Gastroesophageal sphincter (tissue), 4 donors: Measurements from ENCODE around the gene CASK. TPM values are rescaled to one million over a fixed set of nuclear protein-coding genes. Genes with fewer than 3 reads are reported as not detected.
"Not testable (repeated sequence)": the region's sequence is repeated elsewhere in the genome, so short reads cannot be mapped to it uniquely, and the experiment has no call there.

Experiments used
- ATAC-seq: fragments of 150-250 bp; one replicate; pipeline ENCODE4 v1.9.1; 2016; ENCODE audit warnings: mild to moderate bottlenecking, moderate library complexity
- H3K27ac ChIP-seq, 4 donors: fragments of 200-600 bp; sonication (generic) in 3 of 4; 1 replicate in 3 of 4; 2 replicates in 1 of 4; pipeline ENCODE4 v1.5.1; 2016 to 2019
- H3K27me3 ChIP-seq: fragments of 200-600 bp; sonication (generic); one replicate; pipeline ENCODE4 v1.5.1; 2019
- H3K36me3 ChIP-seq, 2 donors: fragments of 200-600 bp; sonication (generic); one replicate each; pipeline ENCODE4 v1.5.1; 2019; ENCODE audit warnings: control low read depth in 1 of 2
- H3K4me1 ChIP-seq, 3 donors: fragments of 200-600 bp; sonication (generic); 1 replicate in 2 of 3; 2 replicates in 1 of 3; pipeline ENCODE4 v1.5.1; 2016 to 2019; ENCODE audit warnings: control low read depth in 2 of 3
- H3K4me3 ChIP-seq, 2 donors: fragments of 200-600 bp; sonication (generic); one replicate each; pipeline ENCODE4 v1.5.1; 2019; ENCODE audit warnings: mild to moderate bottlenecking in 1 of 2, moderate library complexity in 1 of 2
- H3K9me3 ChIP-seq, 3 donors: fragments of 200-600 bp; sonication (generic); one replicate each; pipeline ENCODE4 v1.5.1; 2017 to 2019; ENCODE audit warnings: control low read depth in 2 of 3
- CTCF ChIP-seq, 4 experiments: fragments of 200-600 bp in 2 of 4; fragments of 450-650 bp in 2 of 4; sonication (generic) in 1 of 4; IDR thresholded peaks; one replicate each; pipeline ENCODE4 v1.5.1; 2017 to 2019; ENCODE audit warnings: antibody characterized with exemption in 4 of 4, mild to moderate bottlenecking in 2 of 4, moderate library complexity in 2 of 4
- EP300 ChIP-seq: sonication (generic); formaldehyde crosslinking; IDR thresholded peaks from one replicate; pipeline ENCODE4 v1.6.1; 2017; ENCODE audit warnings: antibody characterized with exemption, mild to moderate bottlenecking
- POLR2A ChIP-seq, 2 donors: fragments of 450-650 bp; IDR thresholded peaks; one replicate each; pipeline ENCODE4 v1.6.1; 2017; ENCODE audit warnings: antibody characterized with exemption in 2 of 2, mild to moderate bottlenecking in 2 of 2, moderate library complexity in 1 of 2
- POLR2AphosphoS5 ChIP-seq: sonication (generic); formaldehyde crosslinking; IDR thresholded peaks from one replicate; pipeline ENCODE4 v1.6.1; 2017; ENCODE audit warnings: antibody characterized with exemption
- WGBS, 2 donors: methylation state at CpG; one replicate each; pipeline ENCODE4 v1.1.5; 2018; ENCODE audit warnings: low coverage in 1 of 2; 5-methylcytosine and 5-hydroxymethylcytosine counted together
- total RNA-seq, 4 donors: library from RNA; depleted of rRNA; stranded (reverse); fragments of >200 nt; gene quantifications; one replicate each; pipeline ENCODE4 v1.1.0, GENCODE V29; 2016

CASK gene
- total RNA-seq, 4 donors from 2014 or later = 22.6 to 55.0 (median 30.5) TPM

- Histone ChIP-seq H3K4me3 (no peak within 1 kb of the TSS), H3K27ac (no peak within 1 kb of the TSS), H3K36me3 (no peaks in the 10 kb centered on the region), H3K4me1 (no peaks in the 10 kb centered on the region), H3K9me3 (no peaks in the 10 kb centered on the region), H3K27me3 (no peaks in the 10 kb centered on the region)
- 56 to 63% methylated on average over 1 to 2 of the region's 2 CpGs for WGBS, 2 donors
- no peak for ATAC-seq
- TF ChIP-seq CTCF (IDR thresholded peaks at IDR 0.05) (no peak), POLR2A (IDR thresholded peaks at IDR 0.05) (no peak), EP300 (no peak), POLR2AphosphoS5 (no peak)
These were observed 199.5 kb downstream of the CASK start, which contains the start of gene GPR82 for GRCh38 chrX:41723826-41724225. TSS of gene GPR82 (plus strand) at chrX:41724181. CDS start at chrX:41727027, 2,846 bp downstream.

GRCh38 chrX:41722816-41723618 lies 200.3 kb downstream of the CASK start:
- H3K9me3 ChIP-seq = no peaks in the 10 kb centered on the region
- H3K4me3 ChIP-seq = no peak overlapping the region
- no peak overlapping the region for H3K27ac ChIP-seq

GRCh38 chrX:41722214-41722613 lies 201.1 kb downstream of the CASK start:
- TF ChIP-seq POLR2AphosphoS5 = no peak
- Histone ChIP-seq H3K27me3 (no peaks in the 10 kb centered on the region), H3K4me3 (no peak overlapping the region), H3K36me3 (no peaks in the 10 kb centered on the region), H3K27ac (no peak overlapping the region), H3K9me3 (no peaks in the 10 kb centered on the region), H3K4me1 (no peaks in the 10 kb centered on the region)
- ATAC-seq = no peak
- WGBS, 2 donors = 80% methylated on average over 2 of the region's 3 CpGs; no CpG with 5 or more reads in 1 of the 2 donors

More at GRCh38 chrX:41722816-41723618, 200.3 kb downstream of the CASK start:
- WGBS, 2 donors = 88 to 100% methylated on average over 1 to 3 of the region's 3 CpGs
- Histone ChIP-seq H3K4me1 (no peaks in the 10 kb centered on the region), H3K27me3 (no peaks in the 10 kb centered on the region), H3K36me3 (no peaks in the 10 kb centered on the region)
- TF ChIP-seq POLR2AphosphoS5 (no peak), EP300 (no peak), CTCF (IDR thresholded peaks at IDR 0.05) (no peak), POLR2A (IDR thresholded peaks at IDR 0.05) (no peak)
- ATAC-seq = no peak

GRCh38 chrX:41721590-41721989 lies 201.8 kb downstream of the CASK start:
- Histone ChIP-seq H3K4me3 (no peak overlapping the region), H3K4me1 (no peaks in the 10 kb centered on the region), H3K36me3 (no peaks in the 10 kb centered on the region), H3K9me3 (no peaks in the 10 kb centered on the region), H3K27me3 (no peaks in the 10 kb centered on the region), H3K27ac (no peak overlapping the region)
- no peak for ATAC-seq
- TF ChIP-seq EP300 (no peak), CTCF (IDR thresholded peaks at IDR 0.05) (no peak), POLR2A (IDR thresholded peaks at IDR 0.05) (no peak), POLR2AphosphoS5 (no peak)
- WGBS, 2 donors = 67 to 100% methylated on average over 1 of the region's 1 CpG

- no peak for ATAC-seq
- H3K4me1 ChIP-seq = no peaks in the 10 kb centered on the region
- no peak overlapping the region for H3K27ac ChIP-seq
- H3K9me3 ChIP-seq = no peaks in the 10 kb centered on the region
- H3K36me3 ChIP-seq = no peaks in the 10 kb centered on the region
- TF ChIP-seq POLR2A (IDR thresholded peaks at IDR 0.05) (no peak), CTCF (IDR thresholded peaks at IDR 0.05) (no peak), EP300 (no peak), POLR2AphosphoS5 (no peak)
- no CpG with 5 or more reads among the region's 3 CpGs for WGBS, 2 donors
- H3K4me3 ChIP-seq = no peak overlapping the region
- no peaks in the 10 kb centered on the region for H3K27me3 ChIP-seq
These were observed 203.1 kb downstream of the CASK start for GRCh38 chrX:41720125-41720779.

- H3K27me3 ChIP-seq, H3K27ac ChIP-seq, ATAC-seq, H3K9me3 ChIP-seq, H3K4me1 ChIP-seq, H3K36me3 ChIP-seq, H3K4me3 ChIP-seq: not testable (repeated sequence)
- WGBS, 2 donors = 83 to 89% methylated on average over 1 to 3 of the region's 6 CpGs
These were observed 203.7 kb downstream of the CASK start for GRCh38 chrX:41719610-41720009.
